Measurements from ENCODE around the gene ZNF827. TPM values are rescaled to one million over a fixed set of nuclear protein-coding genes. Genes with fewer than 3 reads are reported as not detected.

Gene ZNF827
- total and polyA plus RNA-seq, 7 donors = 1.7 to 15.2 (median 7.3) TPM

DNA sequence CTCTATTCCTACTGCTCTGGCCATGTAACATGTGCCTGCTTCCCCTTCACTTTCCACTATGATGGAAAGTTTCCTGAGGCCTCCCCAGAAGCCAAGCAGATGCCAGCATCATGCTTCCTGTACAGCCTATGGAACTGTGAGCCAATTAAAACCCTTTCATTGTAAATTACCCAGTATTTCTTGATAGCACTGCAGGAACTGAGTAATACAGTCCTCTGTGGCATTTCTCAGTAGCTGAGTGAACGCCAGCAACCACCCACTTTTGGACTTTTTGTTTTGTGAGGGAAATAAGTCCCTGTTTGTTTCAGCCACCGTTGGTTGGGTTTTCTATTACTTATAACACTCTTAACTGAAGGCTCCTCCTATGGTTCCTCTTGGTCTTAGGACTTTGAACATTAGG, 154.6 kb downstream of the ZNF827 start:
- Histone ChIP-seq H3K36me3 (ENCODE audit: insufficient read depth in 1 of 2, low read depth in 1 of 2) (peaks cover 0 to 4% of the 10 kb centered on the region in 2 donors), H3K4me1 (peaks cover 15% of the 10 kb centered on the region), H3K27me3 (ENCODE audit: insufficient read depth in 3 of 3, low read length in 2 of 3) (no peaks in the 10 kb centered on the region), H3K9me3 (peaks cover 8% of the 10 kb centered on the region), H3K4me3 (no peak overlapping the region), H3K27ac (no peak overlapping the region)
- 65 to 80% (median 70%) methylated on average over 2 of the region's 2 CpGs for WGBS, 3 donors
- TF ChIP-seq CTCF (IDR thresholded peaks at IDR 0.05) = no peak
- intact Hi-C loops (cut with DNase I) = loop anchor here in 1 of 2 donors (5.0 kb wide), 1 partner anchor 42 kb away; no protein-coding TSS in a partner anchor
- ATAC-seq (no peak), DNase-seq (no peak)

DNA sequence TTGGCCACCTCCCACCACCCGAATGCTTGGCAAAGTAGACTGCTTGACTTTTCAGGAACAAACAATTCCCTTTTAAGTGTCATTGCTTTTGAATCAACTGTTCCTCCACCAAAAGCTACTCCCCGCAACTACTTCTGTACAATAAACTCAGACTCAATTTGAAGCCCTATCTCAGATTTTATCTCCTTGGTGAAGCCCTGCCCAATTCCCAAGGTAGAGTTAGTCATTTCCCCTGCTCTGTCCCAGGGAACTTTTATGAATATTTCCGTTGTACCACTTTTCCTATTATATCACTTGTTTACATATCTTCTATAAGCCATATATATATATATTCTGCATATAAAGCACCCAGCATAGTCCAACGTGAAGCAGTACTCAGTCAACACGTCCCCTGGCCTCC, 155.9 kb downstream of the ZNF827 start:
- Histone ChIP-seq H3K27ac (no peak overlapping the region), H3K4me3 (no peak overlapping the region), H3K36me3 (ENCODE audit: insufficient read depth in 1 of 2, low read depth in 1 of 2) (peaks cover 0 to 13% of the 10 kb centered on the region in 2 donors), H3K4me1 (peaks cover 15% of the 10 kb centered on the region), H3K9me3 (peaks cover 8% of the 10 kb centered on the region), H3K27me3 (ENCODE audit: insufficient read depth in 3 of 3, low read length in 2 of 3) (no peaks in the 10 kb centered on the region)
- DNase-seq (no peak), ATAC-seq (no peak)
- TF ChIP-seq CTCF (IDR thresholded peaks at IDR 0.05) = no peak
- intact Hi-C loops (cut with DNase I) = loop anchor here in 1 of 2 donors (5.0 kb wide), 1 partner anchor 40 kb away; no protein-coding TSS in a partner anchor
- WGBS, 3 donors = 66 to 73% (median 71%) methylated on average over 5 of the region's 5 CpGs

DNA sequence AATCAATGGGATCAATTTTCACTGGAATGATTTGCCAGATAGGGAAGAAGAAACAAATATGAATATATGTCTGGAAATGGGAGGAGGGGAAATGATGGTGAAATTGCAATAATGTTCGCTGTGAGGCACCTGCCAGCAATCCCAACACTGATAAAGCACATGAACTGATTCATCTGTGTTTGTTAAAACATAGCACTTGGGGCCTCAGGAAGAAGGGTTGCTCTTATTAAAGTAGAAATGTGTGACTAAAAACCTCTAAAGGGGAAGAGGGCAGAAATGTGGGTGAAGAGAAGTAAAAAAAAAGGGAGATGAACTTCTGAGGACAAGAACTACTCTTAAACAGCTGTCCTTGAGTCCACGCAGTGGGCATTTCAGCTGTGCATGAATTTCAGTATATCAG, 157.3 kb downstream of the ZNF827 start:
- Histone ChIP-seq H3K27ac (no peak overlapping the region), H3K9me3 (peaks cover 8% of the 10 kb centered on the region), H3K36me3 (ENCODE audit: insufficient read depth in 1 of 2, low read depth in 1 of 2) (peaks cover 0 to 25% of the 10 kb centered on the region in 2 donors), H3K4me3 (no peak overlapping the region), H3K4me1 (peaks cover 10% of the 10 kb centered on the region), H3K27me3 (ENCODE audit: insufficient read depth in 3 of 3, low read length in 2 of 3) (no peaks in the 10 kb centered on the region)
- intact Hi-C loops (cut with DNase I) = loop anchor here in 1 of 2 donors (5.0 kb wide), 1 partner anchor 39 kb away; no protein-coding TSS in a partner anchor
- ATAC-seq (no peak), DNase-seq (no peak)
- no peak for TF ChIP-seq CTCF (IDR thresholded peaks at IDR 0.05)
- 95 to 98% (median 95%) methylated on average over 2 of the region's 2 CpGs for WGBS, 3 donors

DNA sequence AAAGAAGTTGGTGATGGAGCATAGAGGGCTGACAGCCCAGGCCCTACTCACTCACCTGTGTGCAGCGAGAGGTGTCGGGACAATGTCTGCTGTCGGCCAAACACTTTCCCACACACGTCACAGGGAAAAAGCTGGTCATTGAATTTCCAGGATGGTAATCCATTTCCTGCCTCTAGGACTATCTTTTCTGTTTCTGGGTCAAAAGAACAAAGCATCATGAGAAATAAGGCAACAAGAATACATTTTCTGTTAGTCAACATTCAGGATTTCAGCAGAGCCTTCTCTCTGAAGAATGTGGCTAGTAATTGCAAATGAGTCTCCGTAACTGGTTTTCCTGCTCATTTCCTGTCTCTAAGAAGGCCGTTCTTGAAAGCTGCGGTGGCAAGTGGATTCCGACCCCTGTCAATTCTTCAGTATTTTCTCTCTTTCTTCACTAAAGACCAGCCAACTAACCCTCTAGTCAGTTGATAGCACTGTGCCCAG, 159.3 kb downstream of the ZNF827 start:
- Histone ChIP-seq H3K27ac (no peak overlapping the region), H3K27me3 (ENCODE audit: insufficient read depth in 3 of 3, low read length in 2 of 3) (no peaks in the 10 kb centered on the region), H3K4me3 (no peak overlapping the region), H3K4me1 (no peaks in the 10 kb centered on the region), H3K9me3 (peaks cover 8% of the 10 kb centered on the region), H3K36me3 (ENCODE audit: insufficient read depth in 1 of 2, low read depth in 1 of 2) (peaks cover 2 to 43% of the 10 kb centered on the region in 2 donors)
- intact Hi-C loops (cut with DNase I) = no loop called here
- 70 to 83% (median 80%) methylated on average over 8 of the region's 8 CpGs for WGBS, 3 donors
- DNase-seq = no peak
- no peak for ATAC-seq
- TF ChIP-seq CTCF (IDR thresholded peaks at IDR 0.05) = no peak

DNA sequence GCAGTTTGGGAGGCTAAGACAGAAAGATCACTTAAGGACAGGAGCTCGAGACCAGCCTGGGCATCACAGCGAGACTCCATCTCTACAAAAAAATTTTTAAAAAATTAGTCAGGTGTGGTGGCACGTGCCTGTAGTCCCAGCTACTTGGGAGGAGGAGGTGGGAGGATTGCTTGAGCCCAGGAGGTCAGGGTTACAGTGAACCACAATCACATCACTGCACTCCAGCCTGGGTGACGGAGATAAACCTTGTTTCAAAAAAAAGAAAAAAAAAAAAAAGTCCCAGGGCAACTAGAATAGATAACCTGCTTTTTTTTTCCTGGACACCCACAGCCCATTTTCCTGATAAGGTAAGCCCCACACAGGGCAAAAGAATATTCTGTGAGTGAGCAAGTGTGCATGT, 162.4 kb downstream of the ZNF827 start:
- intact Hi-C loops (cut with DNase I) = no loop called here
- H3K27ac ChIP-seq = no peak overlapping the region
- no peak for TF ChIP-seq CTCF (IDR thresholded peaks at IDR 0.05)
- no peaks in the 10 kb centered on the region for H3K9me3 ChIP-seq
- H3K27me3 ChIP-seq (ENCODE audit: insufficient read depth in 3 of 3, low read length in 2 of 3) = no peaks in the 10 kb centered on the region
- no peaks in the 10 kb centered on the region for H3K4me1 ChIP-seq
- H3K36me3 ChIP-seq (ENCODE audit: insufficient read depth in 1 of 2, low read depth in 1 of 2) = peaks cover 2 to 56% of the 10 kb centered on the region in 2 donors
- DNase-seq = no peak
- 82 to 92% (median 84%) methylated on average over 4 of the region's 4 CpGs for WGBS, 3 donors
- H3K4me3 ChIP-seq = no peak overlapping the region
- ATAC-seq = no peak
